HG02763 (cell line): ENCODE data around the gene ADSS1.

Experiments
- ATAC-seq: cut with Tn5 transposase; IDR thresholded peaks from one replicate; pipeline ENCODE4 v1.9.1; 2021; ENCODE audit warnings: mild to moderate bottlenecking, moderate library complexity; ENCODE audit not compliant: unreplicated experiment

ADSS1 gene

GRCh38 chr14:104765517-104765916 is 41.5 kb downstream of the ADSS1 start:
- ATAC-seq = no peak

- ATAC-seq = no peak
These were observed 42.3 kb downstream of the ADSS1 start for GRCh38 chr14:104766256-104766862.

GRCh38 chr14:104766863-104767633 is 43.0 kb downstream of the ADSS1 start:
- ATAC-seq = no peak

- no peak for ATAC-seq
These were observed 43.5 kb downstream of the ADSS1 start for GRCh38 chr14:104767634-104767918.

- ATAC-seq = peak; percentile 52
These were observed 44.7 kb downstream of the ADSS1 start for GRCh38 chr14:104768437-104769323.

- ATAC-seq = no peak
These were observed 45.5 kb downstream of the ADSS1 start for GRCh38 chr14:104769324-104770071.

- no peak for ATAC-seq
These were observed 46.1 kb downstream of the ADSS1 start for GRCh38 chr14:104770072-104770579.

GRCh38 chr14:104770851-104771272 is 46.8 kb downstream of the ADSS1 start:
- no peak for ATAC-seq

- ATAC-seq = no peak
These were observed 47.3 kb downstream of the ADSS1 start for GRCh38 chr14:104771374-104771773.

GRCh38 chr14:104771918-104772706 is 48.1 kb downstream of the ADSS1 start:
- no peak for ATAC-seq

- no peak for ATAC-seq
These were observed 48.9 kb downstream of the ADSS1 start for GRCh38 chr14:104772707-104773504.

- no peak for ATAC-seq
These were observed 49.8 kb downstream of the ADSS1 start for GRCh38 chr14:104773505-104774452.

GRCh38 chr14:104774453-104775072 is 50.5 kb downstream of the ADSS1 start:
- no peak for ATAC-seq

- ATAC-seq = no peak
These were observed 51.1 kb downstream of the ADSS1 start for GRCh38 chr14:104775073-104775489.

GRCh38 chr14:104776481-104776880 is 52.5 kb downstream of the ADSS1 start:
- ATAC-seq = no peak

- no peak for ATAC-seq
These were observed 53.2 kb downstream of the ADSS1 start for GRCh38 chr14:104776961-104777807.

- no peak for ATAC-seq
These were observed 53.8 kb downstream of the ADSS1 start for GRCh38 chr14:104777808-104778249.
